SW480 (cell line): ENCODE measurements around the gene ARHGAP40.

Experiments used
- DNase-seq: peaks from one replicate; pipeline ENCODE4 v3.0.0-alpha.2; 2016; ENCODE audit warnings: low spot score

Gene ARHGAP40

GRCh38 chr20:38651562-38651961, 50.0 kb downstream of the ARHGAP40 start:
- no peak for DNase-seq

GRCh38 chr20:38652995-38653394, 51.4 kb downstream of the ARHGAP40 start:
- DNase-seq, result no peak

- no peak for DNase-seq
Observed at GRCh38 chr20:38657390-38657789, 55.8 kb downstream of the ARHGAP40 start.

- peak; percentile 73 for DNase-seq
Observed at GRCh38 chr20:38658879-38659596, 57.4 kb downstream of the ARHGAP40 start.

- DNase-seq, result no peak
Observed at GRCh38 chr20:38659597-38659880, 57.9 kb downstream of the ARHGAP40 start.

GRCh38 chr20:38660429-38660828, 58.8 kb downstream of the ARHGAP40 start:
- DNase-seq, result no peak

- DNase-seq, result no peak
Observed at GRCh38 chr20:38663660-38664059, 62.1 kb downstream of the ARHGAP40 start.

GRCh38 chr20:38664284-38664683, 62.7 kb downstream of the ARHGAP40 start:
- DNase-seq, result no peak

- DNase-seq, result no peak
Observed at GRCh38 chr20:38665094-38665493, 63.5 kb downstream of the ARHGAP40 start.

GRCh38 chr20:38665506-38666285, 64.1 kb downstream of the ARHGAP40 start:
- no peak for DNase-seq

GRCh38 chr20:38667417-38667956, 65.9 kb downstream of the ARHGAP40 start:
- no peak for DNase-seq

GRCh38 chr20:38669688-38670087, 68.1 kb downstream of the ARHGAP40 start:
- no peak for DNase-seq

- DNase-seq, result no peak
Observed at GRCh38 chr20:38670786-38671185, 69.2 kb downstream of the ARHGAP40 start.

GRCh38 chr20:38671186-38671585, 69.6 kb downstream of the ARHGAP40 start:
- DNase-seq, result no peak

GRCh38 chr20:38671701-38672292, 70.2 kb downstream of the ARHGAP40 start:
- DNase-seq, result no peak

GRCh38 chr20:38672504-38672903, 70.9 kb downstream of the ARHGAP40 start:
- no peak for DNase-seq

GRCh38 chr20:38673261-38673660, 71.7 kb downstream of the ARHGAP40 start:
- DNase-seq, result no peak

- DNase-seq, result no peak
Observed at GRCh38 chr20:38673725-38674091, 72.1 kb downstream of the ARHGAP40 start.

GRCh38 chr20:38674092-38674764, 72.6 kb downstream of the ARHGAP40 start:
- no peak for DNase-seq

GRCh38 chr20:38674765-38675133, 73.1 kb downstream of the ARHGAP40 start:
- no peak for DNase-seq

GRCh38 chr20:38676576-38676975, 75.0 kb downstream of the ARHGAP40 start:
- DNase-seq, result no peak

GRCh38 chr20:38680500-38681306, 79.1 kb downstream of the ARHGAP40 start:
- peak; percentile 69 for DNase-seq
